Measurements from ENCODE around the gene KRT79. TPM values are rescaled to one million over a fixed set of nuclear protein-coding genes. Genes with fewer than 3 reads are reported as not detected.

Gene KRT79
- total and polyA plus RNA-seq, 9 of the 15 experiments (the other 6 are each of a cell fraction or from before 2014, with no cell fraction given) = 0.03 to 2.3 (median 0.23) TPM; not detected in 2

DNA sequence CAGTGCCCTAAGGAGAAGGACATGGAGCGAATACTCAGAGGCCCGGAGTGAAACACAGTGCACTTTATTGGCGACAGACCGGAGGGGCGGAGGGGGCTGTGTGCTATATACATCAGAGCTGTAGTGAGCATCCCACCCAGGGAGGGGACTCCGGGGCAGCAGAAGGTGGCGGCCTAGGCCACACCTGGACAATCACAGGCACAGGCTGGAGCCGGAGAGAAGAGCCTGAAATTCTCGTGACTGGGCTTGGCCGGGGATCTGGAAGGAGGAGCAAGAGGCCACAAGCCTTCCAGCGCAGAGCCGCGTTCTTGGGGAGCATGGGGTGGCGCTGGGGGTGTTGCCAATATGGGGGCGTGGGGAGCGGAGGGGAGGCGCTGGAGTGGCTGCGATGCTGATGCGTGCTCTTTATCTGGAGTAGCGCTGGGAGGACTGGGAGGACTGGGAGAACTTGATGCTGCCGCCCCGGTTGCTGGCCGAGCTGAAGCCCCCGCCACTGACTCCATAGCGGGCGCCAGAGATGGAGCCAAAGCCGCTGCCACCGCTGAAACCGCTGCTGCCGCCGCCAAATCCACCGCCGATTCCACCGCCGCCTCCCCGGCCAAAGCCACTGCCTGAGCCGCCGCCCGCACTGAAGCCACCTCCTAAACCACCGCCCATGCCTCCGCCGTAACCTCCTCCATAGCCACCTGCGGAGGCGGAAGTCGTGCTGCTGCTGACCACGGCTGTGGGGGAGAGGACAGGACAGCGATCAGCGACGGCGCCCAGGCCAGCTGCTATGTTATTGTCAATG lies 44.3 kb downstream of the KRT79 start:
- ChIA-PET CTCF (ENCODE audit: low intra/inter-chr PET ratio) (no interaction called here), POLR2A (interaction anchor here (1.0 kb wide), 1 partner anchor 18 kb away, joined by 4 read pairs; no protein-coding TSS in a partner anchor)
- intact Hi-C loops (cut with micrococcal nuclease) (no loop called here), in situ Hi-C loops (cut with MboI) (no loop called here)
- no peaks in the 10 kb centered on the region for H3K36me3 ChIP-seq (ENCODE audit: control insufficient read depth, insufficient read depth, low read length)
- H3K9me3 ChIP-seq (replicated peaks; ENCODE audit: control insufficient read depth, insufficient read depth, low read depth, low read length) = no peaks in the 10 kb centered on the region
- no peak overlapping the region; the same call in 2 of the 3 replicates for H3K27ac ChIP-seq (ENCODE audit: extremely low read depth, low read depth, low read length)
- peak; percentile 68 for FAIRE-seq
- ATAC-seq = peak; percentile 97
- H3K9ac ChIP-seq (ENCODE audit: insufficient read depth in 1 of 2, low read depth in 2 of 2, low read length in 2 of 2) = peak overlapping the region; percentile 37 to 85; a peak in 3 of 4 replicates
- no peaks in the 10 kb centered on the region for H3K9me1 ChIP-seq (ENCODE audit: control insufficient read depth, insufficient read depth, low read length)
- peak; percentile 83 to 91 (median 87) for DNase-seq (ENCODE audit: extremely low read depth in 1 of 4, low spot score in 3 of 4)
- WGBS (ENCODE audit: insufficient coverage, low coverage, missing lambda C conversion rate) = 22% methylated on average over 33 of the region's 50 CpGs
- peak overlapping the region; percentile 98 for H2AFZ ChIP-seq (ENCODE audit: low read depth, low read length)
- H3K4me2 ChIP-seq (ENCODE audit: insufficient read depth, low read length) = peak overlapping the region; percentile 74
- peak overlapping the region; percentile 22; the same call in 1 of the 2 replicates for H3K4me3 ChIP-seq
- no TSS peak for BruUV-seq (replicated peaks)
- peaks cover 15 to 21% of the 10 kb centered on the region in 2 experiments; a peak in 4 of 5 replicates for H3K4me1 ChIP-seq (replicated peaks in 1 of 2; ENCODE audit: control insufficient read depth in 2 of 2, insufficient read depth in 2 of 2, low read length in 2 of 2)
- H4K20me1 ChIP-seq (replicated peaks; ENCODE audit: control insufficient read depth, insufficient read depth, low read length) = no peaks in the 10 kb centered on the region
- H3K79me2 ChIP-seq (ENCODE audit: control insufficient read depth, insufficient read depth, low read length) = no peaks in the 10 kb centered on the region
- peaks cover 5 to 13% of the 10 kb centered on the region in 2 experiments; a peak in 2 of 5 replicates for H3K27me3 ChIP-seq (ENCODE audit: control insufficient read depth in 2 of 2, insufficient read depth in 2 of 2, low read length in 2 of 2)
- TF ChIP-seq TAF9B (IDR thresholded peaks at IDR 0.05; ENCODE audit: partially characterized antibody) (no peak), PHB (CRISPR knock-in tag; IDR thresholded peaks at IDR 0.05) (no peak), ARNT (IDR thresholded peaks at IDR 0.05) (no peak), NRF1 (conservative IDR thresholded peaks at IDR 0.05 in 1 of 2, IDR thresholded peaks at IDR 0.05 in 1 of 2) (peak in 1 of 2 experiments; percentile 42; a peak in 1 of 4 replicates), ZBTB17 (CRISPR knock-in tag; IDR thresholded peaks at IDR 0.05) (no peak), FOXA3 (CRISPR knock-in tag; conservative IDR thresholded peaks at IDR 0.05 in 1 of 2, IDR thresholded peaks at IDR 0.05 in 1 of 2) (no peak), ARID3B (CRISPR knock-in tag; IDR thresholded peaks at IDR 0.05; ENCODE audit: borderline replicate concordance) (no peak), ZNF197 (CRISPR knock-in tag; IDR thresholded peaks at IDR 0.05; ENCODE audit: low read depth) (no peak), CEBPG (CRISPR knock-in tag; IDR thresholded peaks at IDR 0.05) (no peak), CEBPG (tag; conservative IDR thresholded peaks at IDR 0.05 in 1 of 2, IDR thresholded peaks at IDR 0.05 in 1 of 2) (no peak), MEIS2 (IDR thresholded peaks at IDR 0.05; ENCODE audit: partially characterized antibody) (no peak), SP2 (IDR thresholded peaks at IDR 0.05; ENCODE audit: extremely low read depth, low read depth, low read length, poor library complexity, severe bottlenecking) (no peak), CHD4 (IDR thresholded peaks at IDR 0.05; ENCODE audit: insufficient read depth, insufficient replicate concordance, low read depth, low read length, poor library complexity, severe bottlenecking) (no peak), ZNF75A (CRISPR knock-in tag; IDR thresholded peaks at IDR 0.05) (no peak), E2F6 (IDR thresholded peaks at IDR 0.05; ENCODE audit: borderline replicate concordance in 1 of 2, extremely low read depth in 1 of 2, insufficient read depth in 1 of 2, insufficient read length in 1 of 2, low read depth in 1 of 2, low read length in 1 of 2, poor library complexity in 1 of 2, severe bottlenecking in 1 of 2) (peak; percentile 64 to 71)
- TF ChIP-seq, protein P1, sequence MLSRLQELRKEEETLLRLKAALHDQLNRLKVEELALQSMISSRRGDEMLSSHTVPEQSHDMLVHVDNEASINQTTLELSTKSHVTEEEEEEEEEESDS (CRISPR knock-in tag; IDR thresholded peaks at IDR 0.05) = no peak

All from K562 (cell line).